Activated naive CD4-positive, alpha-beta T cell treated with anti-CD3 and anti-CD28 coated beads, Interleukin-2, amount 50 U/mL, for 16 hours (primary cell): ENCODE measurements around the gene ANXA2.
"Not testable (repeated sequence)": the region's sequence is repeated elsewhere in the genome, so short reads cannot be mapped to it uniquely, and the experiment has no call there.

Source experiments
- DNase-seq: peaks from one replicate; pipeline ENCODE4 v3.0.0-alpha.2; 2020

ANXA2 gene

GRCh38 chr15:60408463-60408981 is 10.7 kb upstream of the ANXA2 start:
- no peak for DNase-seq

DNA sequence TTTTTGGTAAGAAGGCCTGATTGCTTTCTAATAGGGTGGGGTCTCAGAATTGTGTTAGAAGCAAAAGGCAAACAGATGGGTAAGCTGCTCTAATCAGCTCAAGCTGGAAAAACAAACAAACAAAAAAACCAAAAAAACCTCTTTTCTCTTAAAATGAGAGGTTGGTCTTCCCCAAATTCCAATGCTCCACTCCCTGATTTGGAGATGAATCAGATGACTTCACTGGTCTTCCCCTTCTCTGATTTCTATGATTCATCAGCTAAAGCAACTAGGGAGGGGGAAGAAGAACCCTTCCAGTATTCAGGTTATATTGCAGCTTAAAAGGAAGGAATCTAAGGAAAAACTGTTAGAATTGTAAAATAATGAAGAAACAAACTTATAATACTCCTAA is 9.6 kb upstream of the ANXA2 start:
- DNase-seq, result no peak

DNA sequence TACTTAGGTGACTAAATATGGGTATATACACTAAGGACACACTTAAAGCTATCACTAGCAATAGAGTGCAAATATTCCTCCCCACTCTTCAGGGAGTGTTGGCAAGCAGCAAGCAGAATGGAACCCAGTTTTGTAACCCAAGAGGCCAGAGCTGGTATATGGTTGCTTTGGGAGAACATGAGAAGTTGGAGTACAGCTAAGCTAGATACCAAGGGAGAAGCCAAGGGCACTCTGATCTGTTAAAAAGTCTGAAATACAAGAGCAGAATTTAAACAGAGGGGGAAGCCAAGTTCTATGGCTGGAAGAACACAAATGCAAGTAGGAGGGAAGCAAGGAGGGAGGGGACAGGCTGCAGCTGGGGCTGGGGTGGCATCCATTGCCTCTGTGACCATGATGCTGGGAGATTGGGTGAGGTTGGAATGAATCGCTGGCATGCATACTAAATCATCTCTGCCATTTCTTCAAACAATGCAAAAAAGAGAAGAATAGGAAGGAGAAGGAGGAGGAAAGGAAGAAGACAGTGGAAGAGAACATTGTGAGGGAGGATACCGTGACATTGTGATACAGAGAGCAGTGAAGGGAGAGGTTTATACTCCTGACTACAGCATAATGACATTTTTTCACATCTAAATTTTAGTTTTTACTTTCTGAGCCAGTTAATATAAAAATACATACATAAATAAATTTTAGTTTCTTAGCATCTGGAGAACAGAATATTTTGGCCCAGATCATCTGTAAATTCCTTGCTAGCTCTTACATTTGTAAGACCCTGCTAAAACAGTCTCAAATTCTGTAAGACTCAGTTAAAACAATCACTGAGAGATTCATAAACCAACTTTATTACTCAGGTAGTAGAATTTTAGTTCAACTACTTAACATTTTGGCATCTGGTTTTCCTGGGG is 9.0 kb upstream of the ANXA2 start:
- DNase-seq, result no peak

DNA sequence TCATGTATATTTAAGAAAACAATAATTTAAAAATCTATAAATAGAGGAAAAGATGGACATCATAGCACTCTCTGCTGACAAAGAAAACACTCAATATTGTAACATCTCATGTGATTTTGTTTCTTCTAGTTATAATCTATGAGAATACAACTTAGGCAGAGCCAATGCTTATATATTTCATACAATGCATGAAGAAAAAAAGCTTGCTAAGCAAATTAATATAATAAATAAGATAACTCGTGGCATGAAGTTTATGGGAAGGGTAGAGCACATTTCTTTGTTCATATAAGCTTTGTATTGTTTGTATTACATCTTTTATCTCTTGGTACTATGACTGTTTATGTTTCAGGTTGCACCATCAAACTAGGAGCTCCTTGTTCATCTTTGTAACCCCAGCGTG is 7.6 kb upstream of the ANXA2 start:
- no peak for DNase-seq

DNA sequence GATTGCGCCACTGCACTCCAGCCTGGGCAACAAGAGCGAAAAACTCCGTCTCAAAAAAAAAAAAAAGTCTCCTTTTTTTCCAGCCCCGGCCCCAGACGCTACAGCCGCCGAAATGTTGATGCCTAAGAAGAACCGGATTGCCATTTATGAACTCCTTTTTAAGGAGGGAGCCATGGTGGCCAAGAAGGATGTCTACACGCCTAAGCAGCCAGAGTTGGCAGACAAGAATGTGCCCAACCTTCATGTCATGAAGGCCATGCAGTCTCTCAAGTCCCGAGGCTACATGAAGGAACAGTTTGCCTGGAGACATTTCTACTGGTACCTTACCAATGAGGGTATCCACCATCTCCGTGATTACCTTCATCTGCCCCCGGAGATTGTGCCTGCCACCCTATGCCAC is 6.6 kb upstream of the ANXA2 start:
- not testable (repeated sequence) for DNase-seq

GRCh38 chr15:60400944-60401343 is 3.2 kb upstream of the ANXA2 start:
- DNase-seq, result no peak

GRCh38 chr15:60399931-60400330 is 2.1 kb upstream of the ANXA2 start:
- no peak for DNase-seq

DNA sequence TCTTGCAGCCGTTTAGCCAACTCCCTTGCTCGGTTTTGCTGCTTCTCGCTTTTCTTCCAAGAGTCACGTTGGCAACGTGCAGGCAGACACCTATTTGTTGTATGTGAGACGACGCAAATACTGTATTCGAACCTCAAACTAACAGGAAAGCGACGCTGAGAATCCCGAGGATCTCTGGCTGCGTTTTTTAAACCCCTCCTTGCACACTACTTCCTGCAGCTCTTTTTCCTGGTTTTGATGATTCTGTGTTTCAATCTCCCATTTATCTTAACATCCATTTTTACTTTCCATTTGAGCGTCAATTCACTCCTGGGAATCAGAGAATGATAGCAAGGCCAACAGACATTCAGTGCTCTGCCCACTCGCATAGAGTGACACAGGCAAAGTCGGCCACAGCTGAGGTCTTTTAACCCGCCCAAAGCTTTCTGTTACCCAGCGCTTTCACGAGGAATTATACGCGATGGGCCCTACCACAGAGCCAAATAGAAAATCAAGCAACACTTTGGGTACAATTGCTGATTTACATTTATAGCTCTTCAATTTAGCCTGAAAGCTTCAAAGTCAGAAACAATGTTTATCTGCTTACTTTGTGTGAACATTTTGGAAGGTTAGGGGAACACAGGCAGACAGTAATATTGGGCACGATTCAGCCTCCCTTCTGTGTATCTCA is 1.6 kb upstream of the ANXA2 start:
- DNase-seq, result no peak

GRCh38 chr15:60396958-60397771 is 621 bp downstream of the ANXA2 start:
- DNase-seq, result peak; percentile 18

GRCh38 chr15:60396560-60396957 is 1.2 kb downstream of the ANXA2 start:
- no peak for DNase-seq

DNA sequence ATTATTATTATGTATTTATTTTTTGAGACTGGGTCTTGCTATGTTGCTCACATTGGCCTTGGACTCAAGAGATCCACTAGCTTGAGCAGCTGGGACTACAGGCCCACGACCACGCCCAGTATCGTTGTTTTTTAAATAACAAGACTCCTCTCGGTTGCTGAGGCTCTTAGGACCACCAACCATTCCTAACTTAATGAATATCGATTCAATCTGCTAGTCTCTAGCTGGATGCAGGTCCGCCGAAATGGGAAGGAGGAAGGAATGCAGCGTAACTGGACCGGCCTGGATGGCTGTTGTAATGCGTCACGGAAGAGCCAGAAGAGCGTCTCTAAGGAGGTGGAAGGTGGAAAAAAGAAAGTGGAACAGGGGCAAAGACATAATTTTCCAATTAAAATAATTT is 1.7 kb downstream of the ANXA2 start:
- DNase-seq, result no peak

GRCh38 chr15:60395276-60396011 is 2.3 kb downstream of the ANXA2 start:
- no peak for DNase-seq

GRCh38 chr15:60394689-60395097 is 3.1 kb downstream of the ANXA2 start:
- no peak for DNase-seq

GRCh38 chr15:60392986-60393790 is 4.6 kb downstream of the ANXA2 start:
- DNase-seq, result no peak

DNA sequence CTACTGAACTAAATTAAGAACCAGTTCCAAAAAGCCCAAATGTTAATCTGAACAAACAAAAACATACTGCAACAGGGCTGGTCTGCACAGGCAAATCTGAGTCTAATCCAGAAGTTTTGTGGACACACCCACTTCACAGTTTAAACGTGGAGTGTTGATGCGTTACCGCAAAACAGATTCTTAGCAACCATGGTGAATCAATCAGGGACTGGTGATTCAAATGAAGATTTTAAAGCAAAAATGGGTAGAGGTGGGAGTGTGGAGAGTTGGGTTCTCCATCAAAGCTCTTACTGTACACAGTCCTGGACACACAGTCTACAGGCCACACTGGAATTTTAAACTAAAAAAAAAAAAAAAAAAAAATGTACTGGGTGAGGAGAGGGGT is 5.2 kb downstream of the ANXA2 start:
- no peak for DNase-seq

DNA sequence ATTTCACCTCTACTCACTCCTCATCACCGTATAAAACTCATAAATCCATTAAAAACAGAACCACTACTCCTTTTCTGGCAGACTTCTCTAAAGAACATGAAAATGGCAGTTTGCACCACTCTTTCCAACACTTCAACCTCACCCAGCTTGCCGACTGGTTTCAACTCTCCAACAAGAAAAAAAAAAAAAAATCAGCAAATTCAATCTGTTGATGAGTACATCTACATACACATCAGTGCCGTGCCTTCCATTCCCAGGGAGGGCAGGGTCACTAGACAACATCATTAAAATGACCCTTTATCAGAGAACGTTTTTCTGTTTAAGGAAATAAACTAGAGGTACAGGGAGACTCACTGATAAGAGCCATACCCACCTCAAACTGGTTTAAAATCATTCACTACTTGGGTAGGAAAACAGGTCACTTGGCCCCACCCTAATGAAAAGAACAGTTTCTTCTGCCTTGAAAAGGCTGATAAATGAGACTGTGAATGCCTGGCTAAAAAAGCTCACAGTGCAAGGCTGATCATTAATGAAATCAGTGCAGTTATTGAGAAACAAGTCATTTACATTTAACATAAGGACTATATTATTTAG is 6.0 kb downstream of the ANXA2 start:
- DNase-seq, result no peak

DNA sequence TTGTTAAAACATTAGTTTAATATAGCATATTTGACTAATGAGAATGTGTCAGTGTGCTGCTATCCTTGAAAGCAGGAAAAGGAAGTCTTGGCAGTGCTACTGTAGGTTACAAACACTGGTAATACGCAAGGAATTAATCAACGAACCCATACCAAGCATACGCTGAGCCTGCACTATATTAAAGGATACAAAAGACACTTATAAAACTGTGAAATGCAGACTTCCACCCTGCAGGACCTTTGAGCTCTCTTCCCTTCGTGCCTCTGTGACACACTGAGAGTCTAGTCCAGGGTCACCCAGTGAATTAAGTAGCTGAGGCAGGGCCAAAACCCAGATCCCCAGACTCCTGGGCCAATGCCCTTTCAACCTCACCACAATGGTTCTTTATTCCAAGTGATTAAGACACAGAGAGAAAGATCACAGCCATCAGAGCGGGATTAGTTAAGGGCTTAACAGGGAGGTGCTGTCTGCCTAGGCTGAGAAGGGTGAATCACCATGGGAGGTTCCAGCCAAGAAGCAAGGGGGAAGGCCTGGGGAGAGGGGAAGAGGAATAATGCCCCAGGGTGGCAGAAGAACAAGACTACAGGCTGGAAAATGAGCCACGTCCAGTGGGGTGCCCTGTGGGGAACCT is 6.8 kb downstream of the ANXA2 start:
- DNase-seq, result no peak

DNA sequence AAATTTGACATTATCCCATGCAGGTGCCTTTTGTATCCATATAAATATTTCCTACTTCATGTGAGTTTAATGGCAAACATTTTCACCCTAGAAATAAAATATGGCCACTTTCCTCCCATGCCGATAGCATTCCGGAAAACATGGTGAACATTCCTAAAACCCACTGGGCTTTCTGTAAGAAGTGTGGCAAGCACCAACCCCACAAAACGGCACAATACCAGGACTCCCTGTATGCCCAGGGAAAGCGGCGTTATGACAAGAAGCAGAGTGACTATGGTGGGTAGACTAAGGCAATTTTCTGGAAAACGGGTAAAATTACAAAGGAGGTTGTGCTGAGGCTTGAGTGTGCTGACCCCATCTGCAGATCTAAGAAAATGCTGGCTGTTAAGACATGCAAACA is 7.6 kb downstream of the ANXA2 start:
- DNase-seq, result no peak

DNA sequence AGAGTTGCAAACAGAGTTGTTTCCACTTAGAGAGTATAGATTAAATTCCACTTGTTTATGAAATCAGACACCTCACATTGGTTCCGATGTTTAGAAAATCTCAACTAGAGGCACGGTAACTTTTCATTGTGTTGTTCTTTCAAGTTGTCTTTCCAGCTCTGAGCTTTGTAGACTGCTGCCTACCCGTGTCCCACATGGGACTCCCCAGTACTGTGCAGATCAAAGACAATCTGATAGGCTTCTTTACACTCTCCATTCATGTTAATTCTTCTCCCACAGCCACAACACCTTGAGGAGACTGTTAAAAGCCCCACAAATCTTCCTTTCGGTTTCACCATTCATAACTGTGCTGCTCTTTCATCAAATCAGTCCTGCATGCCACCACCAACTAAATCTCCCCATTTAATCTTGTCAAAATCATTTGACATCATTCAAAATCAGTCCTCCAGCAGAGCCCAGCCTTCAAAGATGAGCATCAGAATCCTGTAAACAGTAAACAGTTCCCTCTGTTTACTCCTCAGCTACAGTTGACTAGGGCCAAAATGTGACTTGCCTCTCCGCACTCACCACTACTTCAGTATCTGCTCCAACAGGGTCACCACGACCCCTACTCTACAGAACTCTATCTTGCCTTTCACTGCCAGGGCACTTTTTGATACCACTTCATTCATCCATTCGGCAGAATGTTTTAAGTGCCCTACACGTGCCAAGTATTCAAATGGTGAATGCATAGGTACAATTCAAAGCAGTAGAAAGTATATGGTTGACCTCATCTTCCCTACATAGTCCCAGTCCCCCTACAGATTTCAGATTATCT is 8.3 kb downstream of the ANXA2 start:
- DNase-seq, result peak; percentile 32

DNA sequence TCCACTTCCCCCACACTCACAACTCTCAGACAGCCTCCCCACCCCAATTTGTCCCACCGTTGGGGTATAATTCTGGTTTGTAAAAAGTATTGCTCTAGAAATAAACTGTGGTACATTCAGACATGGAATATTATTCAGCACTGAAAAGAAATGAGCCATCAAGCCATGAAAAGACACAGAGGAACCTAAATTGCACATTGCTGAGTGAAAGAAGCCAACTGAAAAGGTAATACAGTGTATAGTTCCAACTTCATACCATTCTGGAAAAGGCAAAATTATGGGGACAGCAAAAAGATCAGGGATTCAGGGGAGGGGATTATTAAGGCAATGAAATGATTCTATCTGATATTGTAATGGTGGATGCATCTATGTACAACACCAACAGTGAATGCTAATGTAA is 10.5 kb downstream of the ANXA2 start:
- no peak for DNase-seq
